ENCODE measurements around the gene E4F1. TPM values are rescaled to one million over a fixed set of nuclear protein-coding genes. Genes with fewer than 3 reads are reported as not detected.

Gene E4F1
- total RNA-seq, 1 experiment from 2014 or later: 34.4 TPM

DNA sequence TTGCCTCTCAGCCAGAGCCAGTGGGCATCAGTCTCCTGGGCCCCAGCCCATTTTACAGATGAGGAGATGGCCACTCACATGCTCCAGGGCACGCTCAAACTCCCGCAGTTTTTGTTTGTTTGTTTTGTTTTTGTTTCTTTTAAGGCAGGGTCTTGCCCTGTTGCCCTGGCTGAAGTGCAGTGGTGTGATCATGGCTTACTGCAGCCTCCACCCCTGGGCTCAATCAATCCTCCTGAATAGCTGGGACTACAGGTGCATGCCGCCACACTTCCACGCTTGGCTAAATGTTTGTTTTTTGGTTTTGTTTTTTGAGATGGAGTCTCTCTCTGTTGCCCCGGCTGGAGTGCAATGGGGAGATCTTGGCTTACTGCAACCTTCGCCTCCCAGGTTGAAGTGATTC is 3.5 kb downstream of the E4F1 start:
- ChIA-PET POLR2A (interaction anchor here (0.6 kb wide), 1 partner anchor 324 kb away, joined by 5 read pairs; no protein-coding TSS in a partner anchor), CTCF (interaction anchor here (0.6 to 1.8 kb wide), 2 partner anchors 32 to 261 kb away, joined by 5 to 8 read pairs; no protein-coding TSS in a partner anchor)
- H3K4me1 Mint-ChIP-seq: peaks cover 3% of the 10 kb centered on the region; the same call in 1 of the 2 replicates
- H3K27me3 Mint-ChIP-seq (ENCODE audit: low read depth): no peaks in the 10 kb centered on the region
- H3K9me3 Mint-ChIP-seq: no peaks in the 10 kb centered on the region
- TF ChIP-seq PREB (CRISPR knock-in tag; IDR thresholded peaks at IDR 0.05; ENCODE audit: borderline replicate concordance) (no peak), ZNF121 (CRISPR knock-in tag; IDR thresholded peaks at IDR 0.05) (0 out of 2 replicates have a peak, but pooled peaks have one; percentile 12), NFE2L1 (CRISPR knock-in tag; IDR thresholded peaks at IDR 0.05) (no peak), ZNF671 (CRISPR knock-in tag; IDR thresholded peaks at IDR 0.05) (no peak)
- TF ChIP-seq, protein P1, sequence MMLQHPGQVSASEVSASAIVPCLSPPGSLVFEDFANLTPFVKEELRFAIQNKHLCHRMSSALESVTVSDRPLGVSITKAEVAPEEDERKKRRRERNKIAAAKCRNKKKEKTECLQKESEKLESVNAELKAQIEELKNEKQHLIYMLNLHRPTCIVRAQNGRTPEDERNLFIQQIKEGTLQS (CRISPR knock-in tag; conservative IDR thresholded peaks at IDR 0.05): no peak
- ATAC-seq: no peak
- peaks cover 3% of the 10 kb centered on the region; the same call in 1 of the 2 replicates for H3K36me3 Mint-ChIP-seq
- no peak for DNase-seq (ENCODE audit: low spot score)
- H3K27ac Mint-ChIP-seq: no peak overlapping the region
- no peak overlapping the region for H3K4me3 Mint-ChIP-seq

GRCh38 chr16:2228161-2228824 is 4.9 kb downstream of the E4F1 start:
- H3K9me3 Mint-ChIP-seq: no peaks in the 10 kb centered on the region
- TF ChIP-seq AR (CRISPR knock-in tag; IDR thresholded peaks at IDR 0.05) (no peak), GTF2I (CRISPR knock-in tag; conservative IDR thresholded peaks at IDR 0.05) (no peak), CREB1 (CRISPR knock-in tag; IDR thresholded peaks at IDR 0.05) (no peak), ZBTB43 (CRISPR knock-in tag; IDR thresholded peaks at IDR 0.05) (no peak), CBFB (CRISPR knock-in tag; IDR thresholded peaks at IDR 0.05; ENCODE audit: low read depth) (no peak), ARID4B (CRISPR knock-in tag; IDR thresholded peaks at IDR 0.05; ENCODE audit: borderline replicate concordance) (no peak), JUN (CRISPR knock-in tag; IDR thresholded peaks at IDR 0.05) (no peak), E2F1 (CRISPR knock-in tag; IDR thresholded peaks at IDR 0.05) (no peak), ZNF396 (CRISPR knock-in tag; IDR thresholded peaks at IDR 0.05; ENCODE audit: borderline replicate concordance) (no peak), ZNF423 (CRISPR knock-in tag; IDR thresholded peaks at IDR 0.05) (no peak), ZNF121 (CRISPR knock-in tag; IDR thresholded peaks at IDR 0.05) (no peak), MLX (CRISPR knock-in tag; IDR thresholded peaks at IDR 0.05) (no peak), NR2C2 (CRISPR knock-in tag; IDR thresholded peaks at IDR 0.05) (no peak)
- TF ChIP-seq, protein P2, sequence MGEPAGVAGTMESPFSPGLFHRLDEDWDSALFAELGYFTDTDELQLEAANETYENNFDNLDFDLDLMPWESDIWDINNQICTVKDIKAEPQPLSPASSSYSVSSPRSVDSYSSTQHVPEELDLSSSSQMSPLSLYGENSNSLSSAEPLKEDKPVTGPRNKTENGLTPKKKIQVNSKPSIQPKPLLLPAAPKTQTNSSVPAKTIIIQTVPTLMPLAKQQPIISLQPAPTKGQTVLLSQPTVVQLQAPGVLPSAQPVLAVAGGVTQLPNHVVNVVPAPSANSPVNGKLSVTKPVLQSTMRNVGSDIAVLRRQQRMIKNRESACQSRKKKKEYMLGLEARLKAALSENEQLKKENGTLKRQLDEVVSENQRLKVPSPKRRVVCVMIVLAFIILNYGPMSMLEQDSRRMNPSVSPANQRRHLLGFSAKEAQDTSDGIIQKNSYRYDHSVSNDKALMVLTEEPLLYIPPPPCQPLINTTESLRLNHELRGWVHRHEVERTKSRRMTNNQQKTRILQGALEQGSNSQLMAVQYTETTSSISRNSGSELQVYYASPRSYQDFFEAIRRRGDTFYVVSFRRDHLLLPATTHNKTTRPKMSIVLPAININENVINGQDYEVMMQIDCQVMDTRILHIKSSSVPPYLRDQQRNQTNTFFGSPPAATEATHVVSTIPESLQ (CRISPR knock-in tag; IDR thresholded peaks at IDR 0.05): no peak

More at GRCh38 chr16:2228161-2228824, 4.9 kb downstream of the E4F1 start:
- ATAC-seq: no peak
- Mint-ChIP-seq H3K4me1 (peaks cover 3% of the 10 kb centered on the region; the same call in 1 of the 2 replicates), H3K4me3 (no peak overlapping the region), H3K36me3 (peaks cover 3% of the 10 kb centered on the region; the same call in 1 of the 2 replicates), H3K27me3 (ENCODE audit: low read depth) (no peaks in the 10 kb centered on the region), H3K27ac (no peak overlapping the region)
- DNase-seq (ENCODE audit: low spot score): no peak
- POLR2A ChIA-PET: no interaction called here
- CTCF ChIA-PET: no interaction called here
